ENCODE data around the gene SUPT4H1. TPM values are rescaled to one million over a fixed set of nuclear protein-coding genes. Genes with fewer than 3 reads are reported as not detected.

Gene SUPT4H1
- total and polyA plus RNA-seq, 9 of the 15 experiments (the other 6 are each of a cell fraction or from before 2014, with no cell fraction given): 62.1 to 320 (median 117) TPM

DNA sequence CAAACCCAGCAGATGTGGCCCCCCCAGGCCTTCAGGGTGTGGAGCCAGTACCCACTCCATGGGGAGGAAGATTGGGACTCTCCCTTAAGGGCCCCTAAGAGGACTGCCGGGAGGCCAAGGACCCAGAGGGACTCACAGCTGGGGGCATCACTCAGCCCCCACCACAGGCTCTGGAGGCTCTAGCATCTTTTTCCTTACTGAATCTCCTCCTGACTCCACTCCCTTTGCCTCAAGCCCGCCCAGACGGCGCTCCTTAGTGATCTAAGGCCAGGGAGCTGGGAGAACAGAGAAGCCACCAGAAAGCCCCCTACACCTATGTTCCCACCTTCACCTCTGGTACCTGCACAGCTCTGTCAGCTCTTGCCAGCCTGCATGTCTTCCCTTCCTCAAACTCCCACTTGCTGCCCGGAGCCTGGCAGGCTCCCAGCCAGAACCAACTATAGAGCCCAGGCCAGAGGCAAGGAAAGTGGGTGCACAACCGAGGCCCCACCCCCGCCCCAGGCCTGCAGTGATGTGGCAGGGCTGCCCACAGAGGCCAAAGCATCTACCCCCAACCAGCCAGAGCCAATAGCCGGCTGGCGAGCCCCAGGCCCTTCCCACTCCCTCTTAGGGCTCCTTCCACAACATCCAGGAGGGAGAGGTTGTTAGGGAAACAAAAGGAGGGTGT is 48.9 kb downstream of the SUPT4H1 start:
- peaks cover 11% of the 10 kb centered on the region for H3K9me1 ChIP-seq (ENCODE audit: control insufficient read depth, insufficient read depth, low read length)
- intact Hi-C loops (cut with micrococcal nuclease) (no loop called here), in situ Hi-C loops (cut with MboI) (no loop called here)
- no peak overlapping the region for H2AFZ ChIP-seq (ENCODE audit: low read depth, low read length)
- H3K9me3 ChIP-seq (replicated peaks; ENCODE audit: control insufficient read depth, insufficient read depth, low read depth, low read length): no peaks in the 10 kb centered on the region
- no peaks in the 10 kb centered on the region for H4K20me1 ChIP-seq (replicated peaks; ENCODE audit: control insufficient read depth, insufficient read depth, low read length)
- FAIRE-seq (no peak), ATAC-seq (no peak), DNase-seq (ENCODE audit: extremely low read depth in 1 of 4, low spot score in 3 of 4) (no peak)
- 33% methylated on average over 9 of the region's 9 CpGs for WGBS (ENCODE audit: insufficient coverage, low coverage, missing lambda C conversion rate)
- CTCF ChIA-PET (ENCODE audit: low intra/inter-chr PET ratio): no interaction called here
- no peak overlapping the region for H3K27ac ChIP-seq (ENCODE audit: extremely low read depth, low read depth, low read length)
- POLR2A ChIA-PET: no interaction called here
- no peaks in the 10 kb centered on the region for H3K79me2 ChIP-seq (ENCODE audit: control insufficient read depth, insufficient read depth, low read length)
- peaks cover 4 to 18% of the 10 kb centered on the region in 2 experiments; a peak in 2 of 5 replicates for H3K4me1 ChIP-seq (replicated peaks in 1 of 2; ENCODE audit: control insufficient read depth in 2 of 2, insufficient read depth in 2 of 2, low read length in 2 of 2)
- TF ChIP-seq NONO (IDR thresholded peaks at IDR 0.05; ENCODE audit: low read depth in 2 of 2, low read length in 1 of 2) (no peak), ZNF589 (CRISPR knock-in tag; IDR thresholded peaks at IDR 0.05; ENCODE audit: low read depth) (no peak), ZKSCAN8 (CRISPR knock-in tag; IDR thresholded peaks at IDR 0.05) (no peak), SREBF2 (CRISPR knock-in tag; IDR thresholded peaks at IDR 0.05) (no peak), ZNF668 (CRISPR knock-in tag; IDR thresholded peaks at IDR 0.05) (no peak), ASH1L (IDR thresholded peaks at IDR 0.05; ENCODE audit: borderline replicate concordance, low read depth, partially characterized antibody) (no peak), SREBF1 (IDR thresholded peaks at IDR 0.05; ENCODE audit: borderline replicate concordance, low read depth, low read length) (no peak), SMAD4 (CRISPR knock-in tag; conservative IDR thresholded peaks at IDR 0.05) (no peak), MAFG (tag; conservative IDR thresholded peaks at IDR 0.05) (no peak), HNRNPLL (IDR thresholded peaks at IDR 0.05; ENCODE audit: low read depth, low read length, poor library complexity, severe bottlenecking) (no peak), CBX2 (IDR thresholded peaks at IDR 0.05; ENCODE audit: insufficient read depth, low read length, poor library complexity, severe bottlenecking) (no peak), TCF7L2 (IDR thresholded peaks at IDR 0.05; ENCODE audit: low read depth, low read length) (no peak), HMG20A (CRISPR knock-in tag; conservative IDR thresholded peaks at IDR 0.05) (no peak)
- TF ChIP-seq, protein P1, sequence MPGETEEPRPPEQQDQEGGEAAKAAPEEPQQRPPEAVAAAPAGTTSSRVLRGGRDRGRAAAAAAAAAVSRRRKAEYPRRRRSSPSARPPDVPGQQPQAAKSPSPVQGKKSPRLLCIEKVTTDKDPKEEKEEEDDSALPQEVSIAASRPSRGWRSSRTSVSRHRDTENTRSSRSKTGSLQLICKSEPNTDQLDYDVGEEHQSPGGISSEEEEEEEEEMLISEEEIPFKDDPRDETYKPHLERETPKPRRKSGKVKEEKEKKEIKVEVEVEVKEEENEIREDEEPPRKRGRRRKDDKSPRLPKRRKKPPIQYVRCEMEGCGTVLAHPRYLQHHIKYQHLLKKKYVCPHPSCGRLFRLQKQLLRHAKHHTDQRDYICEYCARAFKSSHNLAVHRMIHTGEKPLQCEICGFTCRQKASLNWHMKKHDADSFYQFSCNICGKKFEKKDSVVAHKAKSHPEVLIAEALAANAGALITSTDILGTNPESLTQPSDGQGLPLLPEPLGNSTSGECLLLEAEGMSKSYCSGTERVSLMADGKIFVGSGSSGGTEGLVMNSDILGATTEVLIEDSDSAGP (CRISPR knock-in tag; IDR thresholded peaks at IDR 0.05): no peak
- H3K36me3 ChIP-seq (ENCODE audit: control insufficient read depth, insufficient read depth, low read length): no peaks in the 10 kb centered on the region
- no peak overlapping the region for H3K9ac ChIP-seq (ENCODE audit: insufficient read depth in 1 of 2, low read depth in 2 of 2, low read length in 2 of 2)
- no TSS peak for BruUV-seq (replicated peaks)
- H3K4me2 ChIP-seq (ENCODE audit: insufficient read depth, low read length): no peak overlapping the region
- H3K4me3 ChIP-seq: no peak overlapping the region
- no peaks in the 10 kb centered on the region for H3K27me3 ChIP-seq (ENCODE audit: control insufficient read depth in 2 of 2, insufficient read depth in 2 of 2, low read length in 2 of 2)
